GM12864 (cell line): ENCODE measurements around the gene PSME1.

Experiments
- DNase-seq: peaks from one replicate; pipeline ENCODE4 v3.0.0-alpha.2; 2011; ENCODE audit warnings: low read depth
- H3K4me3 ChIP-seq: 2 replicates; pipeline ENCODE4 v1.5.1; 2011; ENCODE audit warnings: mild to moderate bottlenecking, low read depth, low read length, control low read depth
- TF ChIP-seq, protein P1 (sequence below): IDR thresholded peaks from 2 replicates; pipeline ENCODE4 v1.5.1; 2011; ENCODE audit warnings: low read depth, mild to moderate bottlenecking, moderate library complexity, low read length, control low read depth, inconsistent platforms; ENCODE audit errors: missing control alignments

PSME1 gene

DNA sequence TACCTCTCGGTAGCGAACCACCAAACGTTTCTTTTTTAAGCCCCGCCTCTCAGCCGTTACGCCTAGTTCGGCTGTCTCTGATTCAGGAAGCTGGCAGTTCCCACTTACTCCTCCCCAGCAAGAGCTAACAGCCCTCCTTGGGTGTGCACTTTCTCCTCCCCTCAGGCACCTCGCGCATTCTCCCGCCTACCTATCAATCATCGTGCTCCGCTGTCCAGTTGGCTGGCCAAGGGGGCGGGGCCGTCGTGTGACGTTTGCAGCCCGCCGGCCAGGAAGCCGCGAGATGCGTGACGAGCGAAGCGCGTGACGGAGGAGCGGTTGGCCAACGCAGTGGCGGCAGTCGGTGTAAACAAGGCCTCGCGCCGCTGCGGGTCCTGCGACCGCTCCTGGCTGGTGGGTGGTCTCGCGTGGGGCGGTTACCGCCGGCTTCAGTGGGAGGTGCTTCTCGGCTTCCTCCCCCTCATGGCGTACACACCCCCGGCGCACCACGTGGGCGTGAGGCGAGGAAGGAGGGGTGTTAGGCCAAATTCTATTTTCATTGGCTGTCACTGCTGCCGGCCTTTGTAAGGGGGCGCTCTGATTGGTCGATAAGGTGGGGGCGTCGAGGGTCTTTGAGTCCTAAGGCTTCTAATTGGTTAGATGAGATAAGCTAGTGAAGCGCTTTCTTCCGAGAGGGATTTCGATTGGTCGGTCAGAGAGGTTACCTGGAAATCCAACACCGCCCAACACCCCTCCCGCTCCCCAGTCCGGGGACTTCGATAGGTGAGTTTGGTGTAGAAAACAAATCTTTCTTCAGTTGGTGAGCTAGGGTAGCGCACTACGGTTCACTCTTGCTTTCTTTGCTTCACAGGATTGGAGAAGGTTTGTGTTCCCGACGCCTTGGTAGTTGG lies 21.2 kb upstream of the PSME1 start, which contains the start of the genes DCAF11 and NRL:
Gene DCAF11, plus strand, starts transcription at position 246 of the 890 bp plus-strand sequence. CDS start 818 bp downstream, outside the sequence.
Gene NRL, minus strand, starts transcription at position 418 of the 890 bp plus-strand sequence. CDS start 32,101 bp downstream, outside the sequence.
- TF ChIP-seq, protein P1, sequence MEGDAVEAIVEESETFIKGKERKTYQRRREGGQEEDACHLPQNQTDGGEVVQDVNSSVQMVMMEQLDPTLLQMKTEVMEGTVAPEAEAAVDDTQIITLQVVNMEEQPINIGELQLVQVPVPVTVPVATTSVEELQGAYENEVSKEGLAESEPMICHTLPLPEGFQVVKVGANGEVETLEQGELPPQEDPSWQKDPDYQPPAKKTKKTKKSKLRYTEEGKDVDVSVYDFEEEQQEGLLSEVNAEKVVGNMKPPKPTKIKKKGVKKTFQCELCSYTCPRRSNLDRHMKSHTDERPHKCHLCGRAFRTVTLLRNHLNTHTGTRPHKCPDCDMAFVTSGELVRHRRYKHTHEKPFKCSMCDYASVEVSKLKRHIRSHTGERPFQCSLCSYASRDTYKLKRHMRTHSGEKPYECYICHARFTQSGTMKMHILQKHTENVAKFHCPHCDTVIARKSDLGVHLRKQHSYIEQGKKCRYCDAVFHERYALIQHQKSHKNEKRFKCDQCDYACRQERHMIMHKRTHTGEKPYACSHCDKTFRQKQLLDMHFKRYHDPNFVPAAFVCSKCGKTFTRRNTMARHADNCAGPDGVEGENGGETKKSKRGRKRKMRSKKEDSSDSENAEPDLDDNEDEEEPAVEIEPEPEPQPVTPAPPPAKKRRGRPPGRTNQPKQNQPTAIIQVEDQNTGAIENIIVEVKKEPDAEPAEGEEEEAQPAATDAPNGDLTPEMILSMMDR: no peak
- peak; percentile 100 for DNase-seq
- H3K4me3 ChIP-seq: peak within 1 kb of the TSS; percentile 75

DNA sequence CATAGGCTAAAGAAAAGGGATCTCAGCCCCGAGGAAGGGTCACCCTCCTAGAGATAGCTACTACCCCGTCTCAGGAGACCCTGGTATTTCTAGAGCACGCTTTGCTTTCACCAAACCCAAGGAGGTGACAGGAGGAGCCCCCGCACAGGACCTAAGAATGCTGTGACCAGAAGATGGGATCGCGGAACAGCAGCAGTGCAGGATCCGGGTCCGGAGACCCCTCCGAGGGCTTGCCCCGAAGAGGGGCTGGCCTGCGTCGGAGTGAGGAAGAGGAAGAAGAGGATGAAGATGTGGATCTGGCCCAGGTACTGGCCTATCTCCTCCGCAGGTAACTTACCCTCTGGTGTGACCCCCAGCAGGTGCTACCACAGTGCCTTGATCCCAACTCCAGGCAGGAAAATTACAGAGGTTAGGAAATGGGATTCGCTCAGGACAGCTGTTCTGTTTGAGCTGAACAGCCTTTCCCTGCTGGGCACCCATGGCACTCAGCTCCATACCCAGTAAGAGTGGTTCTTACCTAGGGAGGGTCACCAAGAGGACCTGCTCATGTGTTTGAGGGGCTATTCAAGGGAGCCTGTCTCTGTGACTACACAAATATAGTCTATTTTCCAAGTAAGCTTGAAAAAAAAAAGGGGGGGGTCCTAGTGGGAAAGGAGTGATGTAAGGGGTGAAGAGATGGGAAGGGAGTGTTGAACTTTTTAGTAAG lies 20.4 kb upstream of the PSME1 start:
- no peak for DNase-seq
- TF ChIP-seq, protein P1: no peak
- H3K4me3 ChIP-seq: peak overlapping the region; percentile 75

DNA sequence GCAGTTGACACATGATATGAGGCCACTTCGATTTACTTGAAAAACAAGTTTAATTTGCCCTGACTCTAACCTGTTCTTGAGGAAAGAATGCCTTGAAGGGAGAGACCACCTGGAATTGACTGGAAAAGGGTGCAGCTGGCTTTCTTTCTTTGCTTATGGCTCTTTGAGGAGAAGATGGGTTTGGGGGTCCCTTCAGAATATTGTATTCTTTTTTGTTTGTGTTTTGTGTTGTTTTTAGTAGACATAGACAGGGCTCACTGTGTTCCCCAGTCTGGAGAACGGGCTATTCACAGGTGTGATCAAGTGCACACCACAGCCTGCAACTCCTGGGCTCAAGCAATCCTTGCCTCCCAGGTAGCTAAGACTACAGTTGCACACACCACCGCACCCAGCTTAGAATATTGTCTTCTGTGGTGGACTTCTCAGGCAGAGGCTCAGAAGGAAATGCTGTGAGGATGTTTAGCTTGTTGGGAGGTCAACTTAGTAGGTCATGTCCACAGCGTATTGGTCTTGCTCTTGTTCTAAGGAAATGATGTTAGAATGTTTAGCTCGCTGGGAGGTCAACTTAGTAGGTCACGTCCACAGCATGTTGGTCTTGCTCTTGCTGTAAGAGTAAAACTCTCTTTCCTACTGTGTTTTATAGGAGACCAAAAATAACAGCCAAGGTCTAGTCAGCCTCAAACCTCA lies 19.7 kb upstream of the PSME1 start:
- DNase-seq: no peak

DNA sequence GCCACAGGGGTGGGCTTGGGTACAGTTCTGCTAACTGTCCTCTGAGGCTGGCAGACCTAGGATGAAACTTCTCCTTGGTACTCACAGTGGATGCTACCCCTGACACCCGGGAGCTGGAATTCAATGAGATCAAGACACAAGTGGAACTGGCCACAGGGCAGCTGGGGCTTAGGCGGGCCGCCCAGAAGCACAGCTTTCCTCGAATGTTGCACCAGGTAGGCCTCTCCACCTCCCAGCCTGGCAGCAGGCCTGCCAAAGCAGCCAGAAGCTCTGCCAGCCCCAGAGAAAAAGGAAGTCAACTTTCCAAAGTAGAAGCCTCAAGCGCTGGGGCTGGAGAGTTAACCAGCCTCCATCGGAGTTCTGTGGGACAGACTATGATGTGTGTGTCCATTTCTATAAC lies 18.8 kb upstream of the PSME1 start:
- TF ChIP-seq, protein P1: no peak
- no peak for DNase-seq
- H3K4me3 ChIP-seq: no peak overlapping the region

More for the DNA sequence above, 19.7 kb upstream of the PSME1 start:
- H3K4me3 ChIP-seq: peak overlapping the region; percentile 75
- TF ChIP-seq, protein P1: no peak

DNA sequence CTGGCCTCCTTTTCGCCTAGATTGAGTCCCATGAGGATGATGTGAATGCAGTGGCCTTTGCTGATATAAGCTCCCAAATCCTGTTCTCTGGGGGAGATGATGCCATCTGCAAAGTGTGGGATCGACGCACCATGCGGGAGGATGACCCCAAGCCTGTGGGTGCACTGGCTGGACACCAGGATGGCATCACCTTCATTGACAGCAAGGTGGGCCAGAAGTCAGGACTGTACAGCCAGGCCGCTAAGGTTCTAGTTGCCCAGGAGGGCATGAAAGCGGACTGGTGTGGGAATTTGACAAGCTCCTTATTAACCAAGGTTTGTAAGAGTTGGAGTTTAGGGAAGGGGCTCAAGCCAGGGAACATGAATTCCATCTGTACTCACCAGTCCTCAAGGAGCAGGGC lies 16.3 kb upstream of the PSME1 start:
- H3K4me3 ChIP-seq: no peak overlapping the region
- no peak for DNase-seq
- TF ChIP-seq, protein P1: no peak

DNA sequence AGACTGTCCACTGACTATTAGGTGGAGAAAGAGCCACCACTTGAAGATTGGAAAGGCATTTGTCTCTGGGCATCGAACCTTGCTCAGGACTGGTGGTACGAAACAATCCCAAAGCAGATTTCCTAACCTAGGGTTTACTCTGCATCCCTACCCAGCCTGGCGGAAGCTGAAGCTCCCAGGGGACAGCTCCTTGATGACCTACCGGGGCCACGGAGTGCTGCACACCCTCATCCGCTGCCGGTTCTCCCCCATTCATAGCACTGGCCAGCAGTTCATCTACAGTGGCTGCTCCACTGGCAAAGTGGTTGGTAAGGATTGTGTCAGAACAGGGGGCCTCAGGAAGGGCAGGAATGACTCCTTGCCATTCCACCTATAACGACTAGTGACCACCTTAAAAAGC lies 14.8 kb upstream of the PSME1 start:
- TF ChIP-seq, protein P1: no peak
- no peak for DNase-seq

More for the DNA sequence above, 14.8 kb upstream of the PSME1 start:
- no peak overlapping the region for H3K4me3 ChIP-seq
